HEK293 (cell line): ENCODE data around the gene PPEF2.

Experiments
- ZNF24 ChIP-seq: fragments of 450-650 bp; formaldehyde crosslinking; IDR thresholded peaks from 2 replicates; pipeline ENCODE4 v1.5.1; 2016; ENCODE audit warnings: missing biosample characterization, missing genetic modification characterization
- ZNF544 ChIP-seq: fragments of 450-650 bp; formaldehyde crosslinking; IDR thresholded peaks from 2 replicates; pipeline ENCODE4 v1.5.0; 2017; ENCODE audit warnings: missing biosample characterization, missing genetic modification characterization
- TF ChIP-seq, protein P1 (sequence below): fragments of 450-650 bp; formaldehyde crosslinking; IDR thresholded peaks from 2 replicates; pipeline ENCODE4 v1.5.1; 2016; ENCODE audit warnings: missing biosample characterization, missing genetic modification characterization

DNA sequence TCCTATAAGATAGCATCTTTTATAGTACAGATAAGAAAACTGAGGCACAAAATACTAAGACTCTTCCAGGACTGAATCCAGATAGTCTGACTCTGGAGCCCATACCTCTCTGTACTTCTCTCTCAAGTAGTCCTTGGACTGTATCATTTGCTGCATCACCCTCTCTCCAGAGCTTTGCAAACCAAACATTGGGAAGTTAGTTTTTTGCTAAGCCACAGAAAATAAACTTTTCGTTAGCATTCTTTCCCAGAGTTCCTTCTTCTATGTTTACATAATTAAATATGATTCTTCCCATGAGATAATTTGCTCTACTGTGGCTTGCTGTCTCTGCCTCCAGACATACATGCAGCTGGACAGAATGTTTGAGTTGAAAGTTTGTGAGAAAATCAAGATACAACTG is 22.0 kb downstream of the PPEF2 start:
- TF ChIP-seq ZNF24 (tag by site-specific recombination) = no peak
- no peak for TF ChIP-seq ZNF544
- TF ChIP-seq, protein P1, sequence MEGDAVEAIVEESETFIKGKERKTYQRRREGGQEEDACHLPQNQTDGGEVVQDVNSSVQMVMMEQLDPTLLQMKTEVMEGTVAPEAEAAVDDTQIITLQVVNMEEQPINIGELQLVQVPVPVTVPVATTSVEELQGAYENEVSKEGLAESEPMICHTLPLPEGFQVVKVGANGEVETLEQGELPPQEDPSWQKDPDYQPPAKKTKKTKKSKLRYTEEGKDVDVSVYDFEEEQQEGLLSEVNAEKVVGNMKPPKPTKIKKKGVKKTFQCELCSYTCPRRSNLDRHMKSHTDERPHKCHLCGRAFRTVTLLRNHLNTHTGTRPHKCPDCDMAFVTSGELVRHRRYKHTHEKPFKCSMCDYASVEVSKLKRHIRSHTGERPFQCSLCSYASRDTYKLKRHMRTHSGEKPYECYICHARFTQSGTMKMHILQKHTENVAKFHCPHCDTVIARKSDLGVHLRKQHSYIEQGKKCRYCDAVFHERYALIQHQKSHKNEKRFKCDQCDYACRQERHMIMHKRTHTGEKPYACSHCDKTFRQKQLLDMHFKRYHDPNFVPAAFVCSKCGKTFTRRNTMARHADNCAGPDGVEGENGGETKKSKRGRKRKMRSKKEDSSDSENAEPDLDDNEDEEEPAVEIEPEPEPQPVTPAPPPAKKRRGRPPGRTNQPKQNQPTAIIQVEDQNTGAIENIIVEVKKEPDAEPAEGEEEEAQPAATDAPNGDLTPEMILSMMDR (tag by site-specific recombination) = no peak
